HG03280 (cell line): ENCODE results near the gene OCA2.
"Not testable (repeated sequence)": the region's sequence is repeated elsewhere in the genome, so short reads cannot be mapped to it uniquely, and the experiment has no call there.

ENCODE experiments used
- ATAC-seq: cut with Tn5 transposase; IDR thresholded peaks from one replicate; pipeline ENCODE4 v1.9.1; 2021; ENCODE audit warnings: mild to moderate bottlenecking, moderate library complexity; ENCODE audit not compliant: unreplicated experiment

OCA2 gene

GRCh38 chr15:28098766-28099554 lies at the start of gene OCA2:
Gene OCA2 (minus strand): TSS chr15:28099315. CDS start chr15:28081874, 17,441 bp downstream.
- ATAC-seq: no peak

GRCh38 chr15:28147801-28148200 lies 48.7 kb upstream of the OCA2 start:
- no peak for ATAC-seq

GRCh38 chr15:28145419-28145818 lies 46.3 kb upstream of the OCA2 start:
- not testable (repeated sequence) for ATAC-seq

- no peak for ATAC-seq
These were observed 40.9 kb upstream of the OCA2 start for GRCh38 chr15:28140062-28140461.

GRCh38 chr15:28137408-28138039 lies 38.4 kb upstream of the OCA2 start:
- ATAC-seq: not testable (repeated sequence)

- ATAC-seq: peak; percentile 99
These were observed 37.3 kb upstream of the OCA2 start for GRCh38 chr15:28136236-28136904.

- no peak for ATAC-seq
These were observed 34.2 kb upstream of the OCA2 start for GRCh38 chr15:28133281-28133680.

GRCh38 chr15:28132524-28133275 lies 33.6 kb upstream of the OCA2 start:
- no peak for ATAC-seq

GRCh38 chr15:28131946-28132345 lies 32.8 kb upstream of the OCA2 start:
- ATAC-seq: no peak

- ATAC-seq: no peak
These were observed 32.3 kb upstream of the OCA2 start for GRCh38 chr15:28131400-28131799.

GRCh38 chr15:28130651-28131050 lies 31.5 kb upstream of the OCA2 start:
- no peak for ATAC-seq

GRCh38 chr15:28129231-28129848 lies 30.2 kb upstream of the OCA2 start:
- ATAC-seq: no peak

- no peak for ATAC-seq
These were observed 28.9 kb upstream of the OCA2 start for GRCh38 chr15:28128031-28128430.

GRCh38 chr15:28127036-28127435 lies 27.9 kb upstream of the OCA2 start:
- no peak for ATAC-seq

- ATAC-seq: no peak
These were observed 26.8 kb upstream of the OCA2 start for GRCh38 chr15:28125673-28126651.

- ATAC-seq: no peak
These were observed 25.7 kb upstream of the OCA2 start for GRCh38 chr15:28124841-28125240.

GRCh38 chr15:28123408-28124023 lies 24.4 kb upstream of the OCA2 start:
- peak; percentile 73 for ATAC-seq

- no peak for ATAC-seq
These were observed 23.2 kb upstream of the OCA2 start for GRCh38 chr15:28122038-28122949.
